ENCODE data around the gene TRIM37. TPM values are rescaled to one million over a fixed set of nuclear protein-coding genes. Genes with fewer than 3 reads are reported as not detected.

TRIM37 gene
- total and polyA plus RNA-seq, 4 donors = 5.4 to 12.9 (median 8.1) TPM

- TF ChIP-seq CTCF (IDR thresholded peaks at IDR 0.05; ENCODE audit: low read depth, low read length, missing input control) = no peak
- no peak for TF ChIP-seq FOXA2 (IDR thresholded peaks at IDR 0.05)
- TF ChIP-seq HNF4G (IDR thresholded peaks at IDR 0.05) = no peak
- no peak for TF ChIP-seq HNF4A (conservative IDR thresholded peaks at IDR 0.05)
- TF ChIP-seq YY1 (IDR thresholded peaks at IDR 0.05) = no peak
- TF ChIP-seq RAD21 (IDR thresholded peaks at IDR 0.05) = no peak
- TF ChIP-seq SP1 (IDR thresholded peaks at IDR 0.05) = no peak
These were observed 96.7 kb downstream of the TRIM37 start (continued) for GRCh38 chr17:59010026-59010425.

GRCh38 chr17:59008737-59009136 lies 97.9 kb downstream of the TRIM37 start:
- TF ChIP-seq TAF1 (conservative IDR thresholded peaks at IDR 0.05) (no peak), FOXA2 (IDR thresholded peaks at IDR 0.05) (no peak), SP1 (IDR thresholded peaks at IDR 0.05) (peak; percentile 51), RXRA (IDR thresholded peaks at IDR 0.05) (peak in 1 of 2 donors; percentile 42), YY1 (IDR thresholded peaks at IDR 0.05) (no peak), EGR1 (IDR thresholded peaks at IDR 0.05; ENCODE audit: low read depth in 2 of 2) (no peak), ZBTB33 (IDR thresholded peaks at IDR 0.05) (no peak), ATF3 (IDR thresholded peaks at IDR 0.05) (no peak), JUND (IDR thresholded peaks at IDR 0.05) (peak in 1 of 2 donors; percentile 10), HNF4A (conservative IDR thresholded peaks at IDR 0.05) (peak; percentile 66 to 81), NR2F2 (IDR thresholded peaks at IDR 0.05) (no peak), GABPA (IDR thresholded peaks at IDR 0.05 in 1 of 2, conservative IDR thresholded peaks at IDR 0.05 in 1 of 2) (no peak), HNF4G (IDR thresholded peaks at IDR 0.05) (no peak), MAX (IDR thresholded peaks at IDR 0.05) (no peak), FOXA1 (IDR thresholded peaks at IDR 0.05) (no peak), CTCF (IDR thresholded peaks at IDR 0.05; ENCODE audit: low read depth, low read length, missing input control) (no peak), RAD21 (IDR thresholded peaks at IDR 0.05) (peak in 1 of 2 donors; percentile 3), REST (IDR thresholded peaks at IDR 0.05) (no peak)
- no peak for DNase-seq (ENCODE audit: low spot score)
- Histone ChIP-seq H3K36me3 (ENCODE audit: control insufficient read depth in 4 of 4, insufficient read depth in 3 of 4, low read depth in 1 of 4, low read length in 3 of 4) (peaks cover 0 to 4% (median 0%) of the 10 kb centered on the region in 4 donors), H3K9me3 (ENCODE audit: control insufficient read depth in 4 of 4, low read length in 3 of 4) (no peaks in the 10 kb centered on the region), H3K27ac (ENCODE audit: low read depth in 1 of 2, low read length in 2 of 2) (no peak overlapping the region), H3K4me1 (ENCODE audit: control insufficient read depth in 4 of 4, insufficient read depth in 4 of 4, low read length in 3 of 4) (peaks cover 3 to 30% (median 19%) of the 10 kb centered on the region in 4 donors), H3K4me3 (ENCODE audit: low read depth in 1 of 3, low read length in 3 of 3) (no peak overlapping the region), H3K9ac (ENCODE audit: low read depth in 1 of 2, low read length in 2 of 2) (no peak overlapping the region), H3K27me3 (ENCODE audit: control insufficient read depth in 4 of 4, insufficient read depth in 4 of 4, low read length in 3 of 4) (no peaks in the 10 kb centered on the region)
- 68% methylated on average over 2 of the region's 2 CpGs for WGBS

All from liver (tissue), 9 donors.